Dedifferentiated amniotic fluid mesenchymal stem cell (primary cell): ENCODE measurements around the gene DRC1.

Source experiments
- DNase-seq: peaks from one replicate; pipeline ENCODE4 v3.0.0-alpha.2; 2016; ENCODE audit errors: extremely low spot score

DRC1 gene

GRCh38 chr2:26448651-26449050 is 46.9 kb downstream of the DRC1 start:
- DNase-seq: no peak

GRCh38 chr2:26449278-26450030 is 47.7 kb downstream of the DRC1 start:
- no peak for DNase-seq

GRCh38 chr2:26450031-26450635 is 48.4 kb downstream of the DRC1 start:
- no peak for DNase-seq

- no peak for DNase-seq
Observed at GRCh38 chr2:26451700-26452099, 50.0 kb downstream of the DRC1 start.

- DNase-seq: no peak
Observed at GRCh38 chr2:26453421-26454329, 52.0 kb downstream of the DRC1 start.

GRCh38 chr2:26454561-26455001 is 52.9 kb downstream of the DRC1 start:
- DNase-seq: no peak

- DNase-seq: no peak
Observed at GRCh38 chr2:26455037-26455669, 53.4 kb downstream of the DRC1 start.

GRCh38 chr2:26455670-26456439 is 54.1 kb downstream of the DRC1 start:
- no peak for DNase-seq

- DNase-seq: no peak
Observed at GRCh38 chr2:26456440-26457250, 54.9 kb downstream of the DRC1 start.

- no peak for DNase-seq
Observed at GRCh38 chr2:26457251-26457666, 55.5 kb downstream of the DRC1 start.

- no peak for DNase-seq
Observed at GRCh38 chr2:26457695-26458364, 56.1 kb downstream of the DRC1 start.

- DNase-seq: no peak
Observed at GRCh38 chr2:26458365-26459042, 56.8 kb downstream of the DRC1 start.

- DNase-seq: no peak
Observed at GRCh38 chr2:26459991-26460612, 58.4 kb downstream of the DRC1 start.

- no peak for DNase-seq
Observed at GRCh38 chr2:26460613-26461031, 58.9 kb downstream of the DRC1 start.

- no peak for DNase-seq
Observed at GRCh38 chr2:26461601-26462023, 59.9 kb downstream of the DRC1 start.

GRCh38 chr2:26462100-26462499 is 60.4 kb downstream of the DRC1 start:
- DNase-seq: no peak

- DNase-seq: peak; percentile 47
Observed at GRCh38 chr2:26462511-26463243, 61.0 kb downstream of the DRC1 start.
